ENCODE measurements around the gene RILPL1.

Gene RILPL1

DNA sequence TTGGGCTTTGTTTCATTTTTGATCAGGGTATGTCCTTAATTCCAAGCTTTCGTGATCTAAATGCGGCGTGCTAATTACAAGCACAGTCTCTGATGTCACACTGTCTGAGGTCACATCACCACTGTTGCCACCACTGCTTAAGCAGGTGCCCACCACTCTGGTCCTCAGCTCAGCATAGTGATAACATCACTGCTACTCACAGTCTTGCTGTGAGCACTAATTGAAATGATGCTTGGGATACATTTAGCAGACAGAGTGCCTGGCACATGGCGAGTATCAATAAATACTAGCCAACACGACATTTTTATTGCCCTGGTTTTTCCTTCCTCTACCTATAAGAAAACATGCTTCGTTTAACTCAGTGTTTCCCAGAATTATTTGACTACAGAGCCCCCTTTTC is 104.9 kb downstream of the RILPL1 start:
- no peak for DNase-seq (ENCODE audit: low read depth, low spot score)

DNA sequence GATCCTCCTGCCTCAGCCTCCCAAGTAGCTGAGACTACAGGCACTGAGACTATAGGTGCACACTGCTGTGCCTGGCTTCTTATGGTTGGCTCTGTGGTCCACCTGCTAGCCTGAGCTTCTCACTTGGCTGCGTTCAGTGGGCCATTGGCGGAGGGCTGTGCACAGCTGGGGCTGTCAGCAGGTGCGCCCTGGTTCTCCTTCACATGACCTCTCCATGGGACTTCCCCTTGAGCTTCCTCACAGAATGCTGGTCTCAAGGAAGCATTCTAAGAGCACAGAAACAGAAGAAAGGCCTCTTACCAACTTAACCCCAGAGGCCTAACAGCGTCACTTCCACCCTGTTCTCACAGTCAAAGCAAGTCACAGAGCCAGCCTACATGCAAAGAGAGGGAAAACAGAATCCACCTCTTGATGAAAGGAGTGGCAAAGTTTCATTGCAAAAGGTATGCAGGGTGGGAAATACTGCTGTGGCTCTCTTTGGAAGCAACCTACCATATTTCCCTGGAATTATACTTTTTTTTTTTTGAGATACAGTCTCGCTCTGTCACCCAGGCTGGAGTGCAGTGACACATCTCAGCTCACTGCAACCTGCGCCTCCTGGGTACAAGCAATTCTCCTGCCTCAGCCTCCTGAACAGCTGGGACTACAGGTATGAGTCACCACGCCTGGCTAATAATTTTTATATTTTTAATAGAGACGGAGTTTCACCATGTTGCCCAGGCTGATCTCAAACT is 106.3 kb downstream of the RILPL1 start:
- no peak for DNase-seq (ENCODE audit: low read depth, low spot score)

DNA sequence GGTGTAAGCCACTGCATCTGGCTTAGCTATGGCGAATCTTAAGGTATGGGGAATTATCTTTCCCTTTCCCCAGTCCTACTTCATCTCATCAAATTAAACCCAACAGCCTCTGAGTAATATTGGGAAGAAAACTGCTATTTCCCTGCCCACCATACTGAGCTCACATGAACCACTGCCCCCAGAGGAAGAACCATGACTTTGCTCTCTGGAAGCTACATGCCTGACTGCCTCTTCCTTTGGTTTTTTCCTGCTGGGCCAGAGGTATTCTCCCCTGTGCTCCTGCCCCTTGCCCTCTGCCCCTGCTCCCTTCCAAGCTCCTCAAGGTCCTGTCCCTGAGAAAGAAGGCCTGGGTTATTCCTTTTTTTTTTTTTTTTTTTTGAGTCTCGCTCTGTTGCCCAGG is 112.2 kb downstream of the RILPL1 start:
- DNase-seq (ENCODE audit: low read depth, low spot score): no peak

All from astrocyte of the hippocampus (primary cell).